ENCODE results near the gene CCT6B.
A peak's percentile ranks its signal among the peaks of the same experiment; 100 is the strongest.

DNA sequence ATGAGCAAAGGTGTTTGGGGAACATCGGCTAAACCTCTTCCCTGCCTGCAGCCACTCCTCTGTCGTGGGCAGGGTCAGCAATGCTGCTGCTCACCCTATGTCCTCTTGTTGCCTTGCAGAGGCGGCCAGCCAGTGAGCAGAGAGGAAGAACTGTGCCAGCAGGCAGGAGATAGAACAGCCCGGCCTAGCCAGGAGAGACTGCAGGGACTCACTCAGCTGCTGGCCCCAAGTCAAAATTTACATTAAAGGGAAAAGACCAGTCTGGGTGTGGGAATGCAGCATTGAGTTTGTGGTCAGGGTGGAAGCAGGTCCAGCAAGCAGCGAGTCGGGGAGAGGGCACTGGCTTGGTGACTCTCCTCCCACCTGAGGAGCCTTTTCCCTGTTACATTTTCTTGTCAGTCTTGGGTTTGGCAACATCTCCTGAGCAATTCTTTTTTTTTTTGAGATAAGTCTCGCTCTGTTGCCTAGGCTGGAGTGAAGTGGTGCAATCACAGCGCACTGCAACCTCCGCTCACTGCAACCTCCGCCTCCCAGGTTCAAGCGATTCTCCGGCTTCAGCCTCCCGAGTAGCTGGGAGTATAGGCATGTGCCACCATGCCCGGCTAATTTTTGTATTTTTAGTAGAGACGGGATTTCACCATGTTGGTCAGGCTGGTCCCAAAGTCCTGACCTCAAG, 41.8 kb upstream of the CCT6B start:
- no peak for TF ChIP-seq CTCF (IDR thresholded peaks at IDR 0.05)
- peak; percentile 33 to 52 for TF ChIP-seq POLR2AphosphoS5 (IDR thresholded peaks at IDR 0.05)

Measured in esophagus muscularis mucosa (tissue), 3 donors.